Keratinocyte (primary cell): ENCODE results near the gene KCNS3. TPM values are rescaled to one million over a fixed set of nuclear protein-coding genes. Genes with fewer than 3 reads are reported as not detected.

ENCODE experiments used
- DNase-seq: peaks from one replicate; pipeline ENCODE4 v3.0.0-alpha.2; 2011; ENCODE audit warnings: low read depth, missing footprints, low spot score
- FAIRE-seq: peaks from 2 replicates; lab custom pipeline; 2011; peaks lifted over from hg19 to GRCh38; lab: Jason Lieb, UNC
- H2AFZ ChIP-seq: 2 replicates; pipeline ENCODE4 v1.6.0; 2012; ENCODE audit warnings: low read length, control low read depth, inconsistent platforms; ENCODE audit not compliant: control insufficient read depth
- H3K27ac ChIP-seq: 2 replicates; pipeline ENCODE4 v1.5.1; 2011; ENCODE audit warnings: low read length; ENCODE audit not compliant: control insufficient read depth, insufficient read depth
- H3K27me3 ChIP-seq: 3 replicates; pipeline ENCODE4 v1.6.0; 2011; ENCODE audit warnings: low read length; ENCODE audit not compliant: control insufficient read depth, insufficient read depth; ENCODE audit errors: extremely low read depth
- H3K36me3 ChIP-seq, 2 experiments: 2 replicates in 1 of 2; 3 replicates in 1 of 2; pipeline ENCODE4 v1.5.1; 2011; ENCODE audit warnings: low read length in 2 of 2, mild to moderate bottlenecking in 1 of 2; ENCODE audit not compliant: control insufficient read depth in 2 of 2, insufficient read depth in 2 of 2; ENCODE audit errors: extremely low read depth in 1 of 2
- H3K4me1 ChIP-seq: 3 replicates; pipeline ENCODE4 v1.5.1; 2011; ENCODE audit warnings: low read length; ENCODE audit not compliant: control insufficient read depth, insufficient read depth; ENCODE audit errors: extremely low read depth
- H3K4me2 ChIP-seq: 3 replicates; pipeline ENCODE4 v1.6.0; 2011; ENCODE audit warnings: low read depth, low read length; ENCODE audit not compliant: control insufficient read depth, insufficient read depth; ENCODE audit errors: extremely low read depth
- H3K4me3 ChIP-seq, 3 experiments: fragments of 200-600 bp in 1 of 3; sonication (generic) in 1 of 3; 2 replicates in 2 of 3; 3 replicates in 1 of 3; pipeline ENCODE4 v1.5.1; 2011 to 2016; ENCODE audit warnings: low read length in 3 of 3, mild to moderate bottlenecking in 3 of 3, control low read depth in 2 of 3, inconsistent platforms in 1 of 3, low read depth in 1 of 3, mixed read lengths in 1 of 3, mixed run types in 1 of 3, moderate library complexity in 1 of 3; ENCODE audit not compliant: control insufficient read depth in 2 of 3, insufficient read depth in 2 of 3; ENCODE audit errors: extremely low read depth in 1 of 3
- H3K79me2 ChIP-seq: 2 replicates; pipeline ENCODE4 v1.6.0; 2012; ENCODE audit warnings: low read length; ENCODE audit not compliant: control insufficient read depth, insufficient read depth
- H3K9ac ChIP-seq: 3 replicates; pipeline ENCODE4 v1.6.0; 2011; ENCODE audit warnings: low read length; ENCODE audit not compliant: control insufficient read depth, insufficient read depth; ENCODE audit errors: extremely low read depth
- H3K9me1 ChIP-seq: 3 replicates; pipeline ENCODE4 v1.6.0; 2011; ENCODE audit warnings: low read length; ENCODE audit not compliant: control insufficient read depth, insufficient read depth; ENCODE audit errors: extremely low read depth
- H3K9me3 ChIP-seq: 2 replicates; pipeline ENCODE4 v1.5.1; 2012; ENCODE audit warnings: low read depth, low read length; ENCODE audit not compliant: control insufficient read depth
- H4K20me1 ChIP-seq: 3 replicates; pipeline ENCODE4 v1.6.0; 2011; ENCODE audit warnings: low read length; ENCODE audit not compliant: control insufficient read depth, insufficient read depth; ENCODE audit errors: extremely low read depth
- EZH2 ChIP-seq: IDR thresholded peaks from one replicate; pipeline ENCODE4 v1.6.1; 2012; ENCODE audit warnings: inconsistent platforms, mild to moderate bottlenecking, low read length, moderate library complexity
- dilution Hi-C: fragments of 300-500 bp; cut with MboI; formaldehyde crosslinking; loops from one replicate; pipeline ENCODE4 v1.7.0; 2020; ENCODE audit warnings: low sequenced_read_pairs; ENCODE audit not compliant: extremely low pct_ligation_motif_present
- polyA plus RNA-seq, 5 experiments: library from polyadenylated mRNA; depleted of rRNA in 3 of 5; stranded (reverse) in 3 of 5; stranded (forward) in 1 of 5; unstranded in 1 of 5; fragments of >200 nt; gene quantifications; 1 replicate in 1 of 5; 2 replicates in 3 of 5; 3 replicates in 1 of 5; pipeline versions ENCODE4 v1.2.1 to v1.2.3, GENCODE V29; 2011 to 2012; ENCODE audit warnings: missing spikeins in 2 of 5, low read depth in 1 of 5, low replicate concordance in 1 of 5
- TF ChIP-seq, protein P1 (sequence below), 3 experiments: IDR thresholded peaks in 1 of 3; conservative IDR thresholded peaks in 1 of 3; optimal IDR thresholded peaks in 1 of 3; 2 replicates in 2 of 3; 3 replicates in 1 of 3; pipeline versions ENCODE3 to v1.5.1; 2011; ENCODE audit warnings: low read length in 3 of 3, mild to moderate bottlenecking in 3 of 3, moderate library complexity in 2 of 3, control low read depth in 1 of 3, inconsistent platforms in 1 of 3; ENCODE audit not compliant: insufficient read depth in 2 of 3; ENCODE audit errors: extremely low read depth in 1 of 3

KCNS3 gene
- polyA plus RNA-seq, 1 donor (not counting 4 experiments of a cell fraction or from before 2014, with no cell fraction given), result 7.3 TPM

- FAIRE-seq, result no peak
- H2AFZ ChIP-seq, result no peak overlapping the region
Measured at GRCh38 chr2:17835516-17835915, 43.0 kb upstream of the KCNS3 start.

GRCh38 chr2:17839959-17840358 is 38.5 kb upstream of the KCNS3 start:
- no peak for FAIRE-seq
- Histone ChIP-seq H2AFZ (no peak overlapping the region), H3K9me3 (no peaks in the 10 kb centered on the region), H3K9ac (no peak overlapping the region), H4K20me1 (no peaks in the 10 kb centered on the region), H3K27ac (no peak overlapping the region), H3K79me2 (no peaks in the 10 kb centered on the region), H3K9me1 (no peaks in the 10 kb centered on the region), H3K4me1 (no peaks in the 10 kb centered on the region), H3K27me3 (no peaks in the 10 kb centered on the region), H3K36me3 (no peaks in the 10 kb centered on the region), H3K4me2 (no peak overlapping the region), H3K4me3 (no peak overlapping the region)
- TF ChIP-seq EZH2, result no peak
- TF ChIP-seq, protein P1, sequence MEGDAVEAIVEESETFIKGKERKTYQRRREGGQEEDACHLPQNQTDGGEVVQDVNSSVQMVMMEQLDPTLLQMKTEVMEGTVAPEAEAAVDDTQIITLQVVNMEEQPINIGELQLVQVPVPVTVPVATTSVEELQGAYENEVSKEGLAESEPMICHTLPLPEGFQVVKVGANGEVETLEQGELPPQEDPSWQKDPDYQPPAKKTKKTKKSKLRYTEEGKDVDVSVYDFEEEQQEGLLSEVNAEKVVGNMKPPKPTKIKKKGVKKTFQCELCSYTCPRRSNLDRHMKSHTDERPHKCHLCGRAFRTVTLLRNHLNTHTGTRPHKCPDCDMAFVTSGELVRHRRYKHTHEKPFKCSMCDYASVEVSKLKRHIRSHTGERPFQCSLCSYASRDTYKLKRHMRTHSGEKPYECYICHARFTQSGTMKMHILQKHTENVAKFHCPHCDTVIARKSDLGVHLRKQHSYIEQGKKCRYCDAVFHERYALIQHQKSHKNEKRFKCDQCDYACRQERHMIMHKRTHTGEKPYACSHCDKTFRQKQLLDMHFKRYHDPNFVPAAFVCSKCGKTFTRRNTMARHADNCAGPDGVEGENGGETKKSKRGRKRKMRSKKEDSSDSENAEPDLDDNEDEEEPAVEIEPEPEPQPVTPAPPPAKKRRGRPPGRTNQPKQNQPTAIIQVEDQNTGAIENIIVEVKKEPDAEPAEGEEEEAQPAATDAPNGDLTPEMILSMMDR (optimal IDR thresholded peaks at IDR 0.05 in 1 of 3, IDR thresholded peaks at IDR 0.05 in 1 of 3, conservative IDR thresholded peaks at IDR 0.05 in 1 of 3; ENCODE audit: extremely low read depth in 1 of 3, insufficient read depth in 2 of 3, low read length in 3 of 3), result no peak
- dilution Hi-C loops, result no loop called here
- DNase-seq, result no peak

More at GRCh38 chr2:17835516-17835915, 43.0 kb upstream of the KCNS3 start:
- no peak overlapping the region for H3K4me3 ChIP-seq
- no peak overlapping the region for H3K9ac ChIP-seq
- no peak overlapping the region for H3K27ac ChIP-seq
- H3K9me3 ChIP-seq, result no peaks in the 10 kb centered on the region
- no peaks in the 10 kb centered on the region for H3K9me1 ChIP-seq
- TF ChIP-seq, protein P1 (optimal IDR thresholded peaks at IDR 0.05 in 1 of 3, IDR thresholded peaks at IDR 0.05 in 1 of 3, conservative IDR thresholded peaks at IDR 0.05 in 1 of 3; ENCODE audit: extremely low read depth in 1 of 3, insufficient read depth in 2 of 3, low read length in 3 of 3), result no peak
- no peak for TF ChIP-seq EZH2
- no peaks in the 10 kb centered on the region for H4K20me1 ChIP-seq
- H3K36me3 ChIP-seq, result no peaks in the 10 kb centered on the region
- no peak overlapping the region for H3K4me2 ChIP-seq
- H3K27me3 ChIP-seq, result no peaks in the 10 kb centered on the region
- dilution Hi-C loops, result no loop called here
- no peaks in the 10 kb centered on the region for H3K79me2 ChIP-seq
- H3K4me1 ChIP-seq, result peaks cover 5% of the 10 kb centered on the region
- no peak for DNase-seq
